Middle frontal gyrus (tissue), 1 donor: ENCODE results near the gene TKFC.

ENCODE experiments used
- DNase-seq: peaks from one replicate; pipeline ENCODE4 v3.0.0-alpha.2; 2015; ENCODE audit warnings: low spot score; ENCODE audit errors: extremely low spot score

TKFC gene

GRCh38 chr11:61325649-61326414 is 7.2 kb upstream of the TKFC start:
- DNase-seq: no peak

GRCh38 chr11:61327669-61328071 is 5.4 kb upstream of the TKFC start:
- DNase-seq: no peak

DNA sequence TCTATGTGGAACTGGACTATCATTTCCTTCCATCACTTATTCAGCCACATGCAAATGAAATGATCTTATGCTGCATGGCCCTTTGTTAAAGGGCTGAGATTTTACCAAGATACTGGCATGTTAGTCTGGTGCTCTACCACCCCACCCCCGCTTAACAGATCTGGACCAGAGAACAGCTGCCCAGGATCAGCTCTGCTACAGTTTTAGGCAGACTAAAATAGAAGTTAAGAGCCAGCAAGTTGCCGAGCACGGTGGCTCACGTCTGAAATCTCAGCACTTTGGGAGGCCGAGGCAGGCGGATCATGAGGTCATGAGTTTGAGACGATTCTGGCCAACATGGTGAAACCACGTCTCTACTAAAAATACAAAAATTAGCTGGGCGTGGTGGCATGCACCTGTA is 4.7 kb upstream of the TKFC start:
- no peak for DNase-seq

DNA sequence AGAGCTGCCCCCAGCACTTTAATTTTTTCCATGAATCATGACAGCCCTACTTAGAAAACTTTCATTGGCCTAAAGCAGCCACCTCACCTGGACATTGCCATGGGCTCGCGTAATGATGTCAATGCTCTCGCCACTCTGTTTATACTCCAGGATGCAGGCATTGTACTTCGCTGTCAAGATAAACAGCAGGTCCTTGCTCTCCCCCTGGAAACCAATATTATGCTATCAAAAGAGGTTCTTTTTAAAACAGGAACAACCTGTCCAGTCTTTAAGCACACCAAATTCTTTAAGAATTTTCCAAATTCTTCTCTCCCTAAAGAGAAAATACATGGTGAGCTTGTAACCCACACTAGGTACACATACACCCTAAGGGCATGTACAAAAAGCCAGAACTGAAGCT is 3.2 kb upstream of the TKFC start:
- no peak for DNase-seq

- no peak for DNase-seq
These were observed 1.4 kb upstream of the TKFC start for GRCh38 chr11:61331651-61332050.

- no peak for DNase-seq
These were observed 689 bp upstream of the TKFC start for GRCh38 chr11:61332281-61332796.

GRCh38 chr11:61333550-61334433 is 764 bp downstream of the TKFC start:
- DNase-seq: no peak

- no peak for DNase-seq
These were observed 1.7 kb downstream of the TKFC start for GRCh38 chr11:61334434-61335354.

DNA sequence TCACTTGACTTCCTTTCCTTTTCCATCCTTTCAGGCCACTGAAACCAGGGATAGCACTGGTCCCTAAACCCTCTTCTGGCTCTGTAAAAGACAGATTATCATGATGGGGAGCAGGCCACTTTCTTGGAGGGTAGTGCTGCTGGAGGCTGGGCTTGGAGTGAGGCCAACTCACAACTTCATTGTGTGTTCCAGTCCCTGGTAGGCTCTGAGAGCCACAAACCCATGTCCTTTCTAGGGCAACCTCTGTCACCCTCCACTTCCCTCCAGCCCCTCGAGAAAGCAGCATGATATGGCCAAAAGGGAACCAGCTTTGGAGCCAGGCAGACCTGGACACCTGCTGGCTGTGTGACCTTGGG is 2.3 kb downstream of the TKFC start:
- DNase-seq: no peak

GRCh38 chr11:61336171-61336935 is 3.3 kb downstream of the TKFC start:
- peak; percentile 33 for DNase-seq

DNA sequence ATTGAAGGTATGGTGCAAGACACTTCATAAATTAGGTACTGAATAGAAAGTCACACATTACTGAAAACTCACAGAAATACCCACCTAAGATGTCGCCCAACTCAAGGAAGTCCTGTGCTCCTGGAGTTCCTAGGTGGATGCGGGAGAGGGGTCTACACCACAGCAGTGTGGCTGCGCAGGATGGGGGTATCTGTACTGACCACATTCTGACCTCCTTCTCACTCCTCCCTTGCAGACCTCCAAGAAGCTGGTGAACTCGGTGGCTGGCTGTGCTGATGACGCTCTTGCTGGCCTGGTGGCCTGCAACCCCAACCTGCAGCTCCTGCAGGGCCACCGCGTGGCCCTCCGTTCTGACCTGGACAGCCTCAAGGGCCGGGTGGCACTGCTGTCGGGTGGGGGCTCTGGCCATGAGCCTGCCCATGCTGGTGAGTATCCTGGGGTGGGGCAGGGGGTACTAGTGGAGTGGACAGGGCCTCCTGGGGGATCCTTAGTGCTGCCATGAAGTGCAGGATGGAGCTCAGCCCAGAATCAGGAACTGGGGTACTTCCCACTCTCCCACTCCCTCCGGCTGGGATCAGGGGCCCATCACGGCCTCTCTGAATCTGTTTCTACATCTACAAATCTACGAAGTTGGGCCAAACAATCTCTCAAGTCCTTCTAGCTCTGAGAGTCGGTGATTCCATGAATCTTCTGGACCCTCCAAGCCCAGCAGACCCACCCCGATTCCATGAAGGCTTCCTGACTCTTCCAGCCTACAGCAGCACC is 4.9 kb downstream of the TKFC start:
- DNase-seq: no peak

GRCh38 chr11:61338783-61339489 is 5.9 kb downstream of the TKFC start:
- DNase-seq: no peak

DNA sequence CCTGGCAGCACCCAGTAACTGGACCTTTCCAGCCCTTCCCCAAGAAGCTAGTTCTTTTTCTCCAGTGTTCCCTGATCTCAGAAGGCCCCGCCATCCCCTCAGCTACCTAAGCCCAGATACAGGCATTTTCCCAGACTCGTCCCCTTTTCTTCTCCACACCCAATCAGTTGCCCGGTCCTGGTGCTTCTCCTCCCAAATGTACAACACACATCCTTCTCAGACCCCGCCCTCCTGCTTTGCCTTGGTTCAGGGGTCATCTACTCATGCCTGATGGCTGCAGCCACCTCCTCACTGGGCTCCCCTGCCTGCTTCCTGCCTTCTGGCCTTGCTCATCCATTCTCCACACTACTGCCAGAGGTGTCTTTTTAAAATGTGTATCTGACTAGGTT is 6.5 kb downstream of the TKFC start:
- no peak for DNase-seq

GRCh38 chr11:61340979-61341378 is 8.0 kb downstream of the TKFC start:
- DNase-seq: no peak

GRCh38 chr11:61341706-61342105 is 8.7 kb downstream of the TKFC start:
- DNase-seq: no peak

GRCh38 chr11:61342207-61342803 is 9.3 kb downstream of the TKFC start:
- DNase-seq: no peak

GRCh38 chr11:61343792-61344745 is 11.0 kb downstream of the TKFC start:
- DNase-seq: no peak

DNA sequence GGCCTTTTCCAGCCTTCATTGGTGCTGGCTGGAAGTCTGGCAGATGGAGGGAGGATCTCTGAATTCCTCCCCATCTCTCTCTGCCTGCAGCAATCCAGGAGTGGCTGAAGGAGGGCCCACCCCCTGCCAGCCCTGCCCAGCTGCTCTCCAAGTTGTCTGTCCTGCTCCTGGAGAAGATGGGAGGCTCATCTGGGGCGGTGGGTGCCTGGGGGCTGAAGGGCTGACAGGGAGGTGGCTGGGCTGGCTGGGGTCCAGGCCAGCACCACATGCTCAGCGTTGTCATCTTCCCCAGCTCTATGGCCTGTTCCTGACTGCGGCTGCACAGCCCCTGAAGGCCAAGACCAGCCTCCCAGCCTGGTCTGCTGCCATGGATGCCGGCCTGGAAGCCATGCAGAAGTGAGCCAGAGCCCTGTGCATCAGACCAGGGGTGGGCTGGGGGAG is 12.2 kb downstream of the TKFC start:
- DNase-seq: no peak
